HEK293T (cell line): ENCODE results near the gene GPT2.

ENCODE experiments used
- CTCF ChIA-PET: fragments of 350-600 bp; formaldehyde crosslinking; extraction: SDS; loops from one replicate; lab custom pipeline; 2021; ENCODE audit warnings: antibody characterized with exemption, inconsistent platforms; lab: Yijun Ruan, JAX
- POLR2A ChIA-PET: fragments of 350-600 bp; formaldehyde crosslinking; extraction: SDS; loops from one replicate; lab custom pipeline; 2020; ENCODE audit warnings: antibody characterized with exemption, inconsistent platforms; lab: Yijun Ruan, JAX
- DNase-seq: peaks from one replicate; pipeline ENCODE4 v3.0.0; 2012; ENCODE audit warnings: mixed read lengths; ENCODE audit errors: extremely low spot score
- ARNT ChIP-seq: fragments of 450-650 bp; IDR thresholded peaks from 2 replicates; pipeline ENCODE4 v1.6.1; 2017; ENCODE audit warnings: mild to moderate bottlenecking
- BHLHE40 ChIP-seq: fragments of 450-650 bp; IDR thresholded peaks from 2 replicates; pipeline ENCODE4 v1.6.1; 2016; ENCODE audit warnings: mild to moderate bottlenecking, moderate library complexity, borderline replicate concordance
- CTBP1 ChIP-seq: fragments of 450-650 bp; IDR thresholded peaks from 2 replicates; pipeline ENCODE4 v1.6.1; 2016; ENCODE audit warnings: borderline replicate concordance
- ELF4 ChIP-seq: fragments of 450-650 bp; IDR thresholded peaks from 2 replicates; pipeline ENCODE4 v1.6.1; 2017; ENCODE audit warnings: antibody characterized with exemption
- FOXA1 ChIP-seq: fragments of 450-650 bp; IDR thresholded peaks from 2 replicates; pipeline ENCODE4 v1.6.1; 2016; ENCODE audit warnings: mild to moderate bottlenecking
- FOXK2 ChIP-seq: fragments of 450-650 bp; IDR thresholded peaks from 2 replicates; pipeline ENCODE4 v1.6.1; 2016; ENCODE audit warnings: mild to moderate bottlenecking
- FOXM1 ChIP-seq: fragments of 450-650 bp; IDR thresholded peaks from 2 replicates; pipeline ENCODE4 v1.6.1; 2017; ENCODE audit warnings: mild to moderate bottlenecking, borderline replicate concordance
- HDGF ChIP-seq: fragments of 450-650 bp; IDR thresholded peaks from 2 replicates; pipeline ENCODE4 v1.6.1; 2017; ENCODE audit warnings: antibody characterized with exemption, borderline replicate concordance
- L3MBTL2 ChIP-seq: fragments of 450-650 bp; conservative IDR thresholded peaks from 2 replicates; pipeline ENCODE4 v1.6.1; 2016; ENCODE audit warnings: mild to moderate bottlenecking
- LEF1 ChIP-seq: fragments of 450-650 bp; IDR thresholded peaks from 2 replicates; pipeline ENCODE4 v1.6.1; 2017; ENCODE audit warnings: mild to moderate bottlenecking, borderline replicate concordance
- NFRKB ChIP-seq: fragments of 450-650 bp; IDR thresholded peaks from 2 replicates; pipeline ENCODE4 v1.6.1; 2016; ENCODE audit warnings: mild to moderate bottlenecking, moderate library complexity
- SP1 ChIP-seq: fragments of 450-650 bp; IDR thresholded peaks from 2 replicates; pipeline ENCODE4 v1.6.1; 2017
- SUZ12 ChIP-seq: fragments of 450-650 bp; IDR thresholded peaks from 2 replicates; pipeline ENCODE4 v1.6.1; 2016; ENCODE audit warnings: mild to moderate bottlenecking
- TARDBP ChIP-seq: fragments of 450-650 bp; IDR thresholded peaks from 2 replicates; pipeline ENCODE4 v1.6.1; 2016
- ZNF384 ChIP-seq: fragments of 450-650 bp; IDR thresholded peaks from 2 replicates; pipeline ENCODE4 v1.6.1; 2016
- TF ChIP-seq, protein P1 (sequence below): fragments of 450-650 bp; IDR thresholded peaks from 2 replicates; pipeline ENCODE4 v1.6.1; 2016

The GPT2 gene

GRCh38 chr16:46844771-46845170, 39.4 kb upstream of the GPT2 start:
- CTCF ChIA-PET = no interaction called here
- no peak for DNase-seq

GRCh38 chr16:46845952-46846351, 38.2 kb upstream of the GPT2 start:
- ChIA-PET POLR2A (no interaction called here), CTCF (interaction anchor here (0.6 to 0.8 kb wide), 3 partner anchors 9 to 1267 kb away, joined by 4 to 5 read pairs (median 4); no protein-coding TSS in a partner anchor)
- TF ChIP-seq, protein P1, sequence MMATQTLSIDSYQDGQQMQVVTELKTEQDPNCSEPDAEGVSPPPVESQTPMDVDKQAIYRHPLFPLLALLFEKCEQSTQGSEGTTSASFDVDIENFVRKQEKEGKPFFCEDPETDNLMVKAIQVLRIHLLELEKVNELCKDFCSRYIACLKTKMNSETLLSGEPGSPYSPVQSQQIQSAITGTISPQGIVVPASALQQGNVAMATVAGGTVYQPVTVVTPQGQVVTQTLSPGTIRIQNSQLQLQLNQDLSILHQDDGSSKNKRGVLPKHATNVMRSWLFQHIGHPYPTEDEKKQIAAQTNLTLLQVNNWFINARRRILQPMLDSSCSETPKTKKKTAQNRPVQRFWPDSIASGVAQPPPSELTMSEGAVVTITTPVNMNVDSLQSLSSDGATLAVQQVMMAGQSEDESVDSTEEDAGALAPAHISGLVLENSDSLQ = no peak
- TF ChIP-seq NFRKB = no peak
- no peak for TF ChIP-seq SUZ12
- no peak for TF ChIP-seq BHLHE40
- no peak for TF ChIP-seq HDGF
- TF ChIP-seq SP1 = no peak
- TF ChIP-seq FOXK2 = no peak
- TF ChIP-seq ARNT = no peak
- no peak for TF ChIP-seq TARDBP
- no peak for TF ChIP-seq ELF4
- no peak for TF ChIP-seq LEF1
- TF ChIP-seq L3MBTL2 = no peak
- TF ChIP-seq FOXM1 = no peak
- no peak for DNase-seq

More at GRCh38 chr16:46844771-46845170, 39.4 kb upstream of the GPT2 start:
- TF ChIP-seq ZNF384 (no peak), LEF1 (no peak), SP1 (no peak), TARDBP (no peak), FOXM1 (no peak), ELF4 (no peak)
- POLR2A ChIA-PET = no interaction called here

DNA sequence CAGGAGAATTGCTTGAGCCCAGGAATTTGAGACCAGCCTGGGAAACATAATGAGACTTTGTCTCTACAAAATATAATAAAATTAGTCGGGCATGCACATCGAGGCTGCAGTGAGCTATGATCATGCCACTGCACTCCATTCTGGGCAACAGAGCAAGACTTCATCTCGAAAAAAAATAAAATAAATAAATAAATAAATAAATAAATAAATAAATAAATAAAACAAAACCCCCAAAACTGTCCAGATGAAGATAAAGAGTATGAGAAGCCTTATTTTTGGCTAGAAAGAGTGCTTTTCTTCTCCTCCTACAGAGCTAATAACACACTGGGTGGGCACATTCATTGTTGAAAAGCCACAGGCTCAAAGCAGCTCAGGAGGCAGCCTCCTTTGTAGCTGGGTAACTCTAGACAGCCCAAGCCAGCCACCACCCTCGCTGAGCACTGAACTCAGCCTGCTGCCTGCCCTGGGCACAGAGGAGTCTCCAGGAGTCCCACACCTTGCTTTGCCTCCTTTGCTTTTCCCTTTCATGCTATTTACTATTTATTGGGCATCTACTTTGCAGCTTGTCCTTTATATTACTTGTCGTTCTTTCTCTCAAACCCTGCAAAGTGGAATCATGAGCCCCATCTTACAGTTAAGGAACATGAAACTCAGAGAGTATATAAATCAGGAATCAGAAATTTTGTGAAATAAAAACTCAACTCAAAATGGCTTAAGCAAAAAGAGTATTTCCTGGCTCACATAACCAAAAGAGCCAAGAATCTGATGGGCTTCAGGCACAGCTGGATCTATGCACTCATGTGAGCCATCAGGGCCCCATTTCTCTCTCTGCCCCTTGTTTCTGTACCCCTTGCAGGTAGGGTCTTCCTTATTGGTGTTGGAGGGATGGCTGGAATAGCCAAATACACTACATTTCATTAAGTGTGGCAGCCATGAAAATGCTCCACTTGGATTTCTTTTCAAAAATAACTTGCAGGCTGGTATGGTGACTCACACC, 35.1 kb upstream of the GPT2 start:
- ChIA-PET POLR2A (no interaction called here), CTCF (no interaction called here)
- DNase-seq = no peak
- TF ChIP-seq CTBP1 (no peak), BHLHE40 (no peak), HDGF (no peak), TARDBP (no peak), ZNF384 (no peak), NFRKB (no peak), FOXK2 (no peak), L3MBTL2 (no peak), FOXA1 (no peak), SUZ12 (no peak), ELF4 (no peak), SP1 (no peak), LEF1 (no peak), FOXM1 (no peak)

GRCh38 chr16:46850619-46851555, 33.3 kb upstream of the GPT2 start:
- ChIA-PET CTCF (interaction anchor here (1.4 kb wide), 1 partner anchor 57 kb away, joined by 3 read pairs; no protein-coding TSS in a partner anchor), POLR2A (interaction anchor here (0.6 kb wide), 1 partner anchor 33 kb away, joined by 3 read pairs; the partner anchor contains the start of gene GPT2)
- TF ChIP-seq NFRKB (no peak), L3MBTL2 (no peak), SP1 (no peak), ELF4 (no peak), SUZ12 (no peak), FOXM1 (no peak), TARDBP (no peak), FOXK2 (no peak), ZNF384 (no peak), ARNT (no peak), LEF1 (no peak), FOXA1 (no peak), CTBP1 (no peak), HDGF (no peak), BHLHE40 (no peak)
- TF ChIP-seq, protein P1 = no peak
- no peak for DNase-seq

- POLR2A ChIA-PET = no interaction called here
- no peak for DNase-seq
- no peak for TF ChIP-seq FOXK2
- no peak for TF ChIP-seq NFRKB
- CTCF ChIA-PET = interaction anchor here (0.6 to 2.7 kb wide), 3 partner anchors 10 to 57 kb away, joined by 3 to 28 read pairs (median 4); no protein-coding TSS in a partner anchor
These were observed 32.0 kb upstream of the GPT2 start for GRCh38 chr16:46852130-46852529.
